ENCODE results near the gene PAXIP1. TPM values are rescaled to one million over a fixed set of nuclear protein-coding genes. Genes with fewer than 3 reads are reported as not detected.

The PAXIP1 gene
- total RNA-seq, 4 donors from 2014 or later = 6.5 to 9.0 (median 7.7) TPM

- H3K27me3 ChIP-seq = peaks cover 0 to 2% (median 0%) of the 10 kb centered on the region in 3 donors
- no peak overlapping the region for H3K27ac ChIP-seq
- DNase-seq (no peak), ATAC-seq (no peak)
- in situ Hi-C loops (cut with MboI; ENCODE audit: low sequenced_read_pairs in 4 of 4) = loop anchor here in 1 of 4 donors (25.0 kb wide), 1 partner anchor 273 kb away; no protein-coding TSS in a partner anchor
- H3K9me3 ChIP-seq = no peaks in the 10 kb centered on the region
- TF ChIP-seq, protein P1, sequence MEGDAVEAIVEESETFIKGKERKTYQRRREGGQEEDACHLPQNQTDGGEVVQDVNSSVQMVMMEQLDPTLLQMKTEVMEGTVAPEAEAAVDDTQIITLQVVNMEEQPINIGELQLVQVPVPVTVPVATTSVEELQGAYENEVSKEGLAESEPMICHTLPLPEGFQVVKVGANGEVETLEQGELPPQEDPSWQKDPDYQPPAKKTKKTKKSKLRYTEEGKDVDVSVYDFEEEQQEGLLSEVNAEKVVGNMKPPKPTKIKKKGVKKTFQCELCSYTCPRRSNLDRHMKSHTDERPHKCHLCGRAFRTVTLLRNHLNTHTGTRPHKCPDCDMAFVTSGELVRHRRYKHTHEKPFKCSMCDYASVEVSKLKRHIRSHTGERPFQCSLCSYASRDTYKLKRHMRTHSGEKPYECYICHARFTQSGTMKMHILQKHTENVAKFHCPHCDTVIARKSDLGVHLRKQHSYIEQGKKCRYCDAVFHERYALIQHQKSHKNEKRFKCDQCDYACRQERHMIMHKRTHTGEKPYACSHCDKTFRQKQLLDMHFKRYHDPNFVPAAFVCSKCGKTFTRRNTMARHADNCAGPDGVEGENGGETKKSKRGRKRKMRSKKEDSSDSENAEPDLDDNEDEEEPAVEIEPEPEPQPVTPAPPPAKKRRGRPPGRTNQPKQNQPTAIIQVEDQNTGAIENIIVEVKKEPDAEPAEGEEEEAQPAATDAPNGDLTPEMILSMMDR (IDR thresholded peaks at IDR 0.05 in 4 of 5, conservative IDR thresholded peaks at IDR 0.05 in 1 of 5) = no peak
- no peak for TF ChIP-seq POLR2A (IDR thresholded peaks at IDR 0.05)
- H3K4me3 ChIP-seq = peak overlapping the region in 3 of 4 donors; percentile 10 to 38 (median 32)
- peaks cover 0 to 3% of the 10 kb centered on the region in 2 donors for H3K4me1 ChIP-seq
- H3K36me3 ChIP-seq = no peaks in the 10 kb centered on the region
- intact Hi-C loops (cut with DNase I; ENCODE audit: low total_unique reads) = loop anchor here (5.0 kb wide), 1 partner anchor 433 kb away; no protein-coding TSS in a partner anchor
Observed at GRCh38 chr7:154914308-154914995, 88.5 kb downstream of the PAXIP1 start.

DNA sequence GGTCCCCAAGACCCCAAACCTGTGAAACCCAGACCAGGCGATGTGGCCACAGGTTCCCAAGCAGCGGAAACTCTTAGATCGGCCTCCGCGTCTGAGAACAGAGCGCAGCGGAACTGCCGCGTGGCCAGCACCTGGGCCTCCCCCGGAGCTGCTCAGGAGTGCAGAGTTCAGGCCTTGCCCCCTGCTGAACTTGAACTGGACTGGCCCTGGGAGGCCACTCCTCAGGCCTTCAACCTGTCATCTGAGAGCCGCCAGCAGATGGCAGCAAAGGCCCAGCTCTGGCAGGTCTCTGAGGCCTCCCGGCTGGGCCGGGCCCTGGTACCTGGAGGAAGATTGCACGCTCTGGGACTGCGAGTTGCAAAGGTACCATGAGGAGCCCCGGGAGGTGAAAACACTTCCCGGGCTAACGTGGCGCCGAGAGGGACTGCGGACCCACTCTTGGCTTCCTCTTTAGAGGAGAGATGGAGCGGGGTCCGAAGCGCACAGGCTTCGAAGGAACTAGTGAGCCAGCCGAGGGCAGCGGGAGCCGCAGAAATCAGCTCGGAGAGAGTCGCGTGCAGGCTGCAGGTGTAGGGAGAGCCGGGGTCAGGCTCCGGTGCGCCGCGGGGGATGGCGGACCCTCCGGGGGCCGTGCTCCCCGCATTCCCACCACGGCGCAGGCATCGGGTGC, 89.2 kb downstream of the PAXIP1 start:
- intact Hi-C loops (cut with DNase I; ENCODE audit: low total_unique reads) (loop anchor here (5.0 kb wide), 1 partner anchor 434 kb away; no protein-coding TSS in a partner anchor), in situ Hi-C loops (cut with MboI; ENCODE audit: low sequenced_read_pairs in 4 of 4) (loop anchor here in 1 of 4 donors (25.0 kb wide), 1 partner anchor 274 kb away; no protein-coding TSS in a partner anchor)
- H3K4me3 ChIP-seq = peak overlapping the region; percentile 10 to 53 (median 35)

DNA sequence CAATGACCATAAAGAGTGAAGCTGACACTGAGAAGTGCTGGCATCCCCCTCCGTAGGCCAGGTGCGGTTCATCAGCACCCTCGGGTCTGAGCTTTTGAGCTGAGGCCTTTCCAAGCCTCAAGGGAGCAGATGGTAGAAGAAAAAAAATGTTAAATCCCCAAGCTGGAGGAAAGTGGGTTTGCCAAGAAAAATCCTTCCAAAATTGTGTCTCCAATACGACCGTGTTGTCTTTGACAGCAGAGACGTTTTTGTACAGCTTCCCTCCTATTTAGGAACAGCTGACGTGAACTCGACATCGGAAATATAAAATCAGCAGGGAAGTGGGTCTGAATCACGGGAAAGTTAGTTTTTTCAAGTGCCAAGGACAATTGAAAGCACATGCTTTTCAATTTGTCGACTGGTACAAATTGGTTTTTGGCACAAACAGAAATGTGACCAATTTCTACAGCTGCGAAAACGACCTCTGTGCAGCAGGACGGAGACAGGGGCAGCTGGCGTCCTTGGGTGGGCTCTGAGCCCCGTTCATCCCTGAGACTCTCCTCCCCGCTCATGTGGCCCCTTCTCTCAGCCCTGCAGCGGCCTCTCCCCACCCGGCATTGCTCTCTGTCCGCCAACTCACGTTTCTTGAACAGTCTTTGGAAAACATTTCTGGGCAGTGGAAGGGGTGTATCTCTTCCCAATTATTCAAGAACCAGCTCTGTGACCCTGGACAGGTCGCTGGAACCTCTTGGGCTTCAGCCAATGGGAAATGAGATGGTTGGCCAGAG, 89.9 kb downstream of the PAXIP1 start:
- no peaks in the 10 kb centered on the region for H3K36me3 ChIP-seq
- TF ChIP-seq, protein P1 (IDR thresholded peaks at IDR 0.05 in 4 of 5, conservative IDR thresholded peaks at IDR 0.05 in 1 of 5) = no peak
- no peak for TF ChIP-seq POLR2A (IDR thresholded peaks at IDR 0.05)
- in situ Hi-C loops (cut with MboI; ENCODE audit: low sequenced_read_pairs in 4 of 4) = loop anchor here in 1 of 4 donors (25.0 kb wide), 1 partner anchor 274 kb away; no protein-coding TSS in a partner anchor
- ATAC-seq = no peak
- peaks cover 0 to 3% of the 10 kb centered on the region in 2 donors for H3K4me1 ChIP-seq
- H3K4me3 ChIP-seq = no peak overlapping the region
- no peak overlapping the region for H3K27ac ChIP-seq
- peaks cover 0 to 2% (median 0%) of the 10 kb centered on the region in 3 donors for H3K27me3 ChIP-seq
- DNase-seq = no peak
- H3K9me3 ChIP-seq = no peaks in the 10 kb centered on the region
- intact Hi-C loops (cut with DNase I; ENCODE audit: low total_unique reads) = loop anchor here (5.0 kb wide), 1 partner anchor 434 kb away; no protein-coding TSS in a partner anchor

More for the DNA sequence above, 89.2 kb downstream of the PAXIP1 start:
- TF ChIP-seq POLR2A (IDR thresholded peaks at IDR 0.05) = no peak
- TF ChIP-seq, protein P1 (IDR thresholded peaks at IDR 0.05 in 4 of 5, conservative IDR thresholded peaks at IDR 0.05 in 1 of 5) = peak; percentile 60 to 93 (median 83)
- H3K27me3 ChIP-seq = peaks cover 0 to 2% (median 0%) of the 10 kb centered on the region in 3 donors
- no peak overlapping the region for H3K27ac ChIP-seq
- DNase-seq (peak; percentile 51 to 63), ATAC-seq (peak; percentile 78 to 84)
- H3K9me3 ChIP-seq = no peaks in the 10 kb centered on the region
- no peaks in the 10 kb centered on the region for H3K36me3 ChIP-seq
- peaks cover 0 to 3% of the 10 kb centered on the region in 2 donors for H3K4me1 ChIP-seq

- intact Hi-C loops (cut with DNase I; ENCODE audit: low total_unique reads) (loop anchor here (5.0 kb wide), 1 partner anchor 435 kb away; no protein-coding TSS in a partner anchor), in situ Hi-C loops (cut with MboI; ENCODE audit: low sequenced_read_pairs in 4 of 4) (loop anchor here in 1 of 4 donors (25.0 kb wide), 1 partner anchor 275 kb away; no protein-coding TSS in a partner anchor)
- Histone ChIP-seq H3K27me3 (peaks cover 0 to 2% (median 0%) of the 10 kb centered on the region in 3 donors), H3K36me3 (no peaks in the 10 kb centered on the region), H3K4me3 (no peak overlapping the region), H3K9me3 (no peaks in the 10 kb centered on the region), H3K27ac (no peak overlapping the region), H3K4me1 (peaks cover 0 to 3% of the 10 kb centered on the region in 2 donors)
- ATAC-seq (no peak), DNase-seq (no peak)
- TF ChIP-seq, protein P1 (IDR thresholded peaks at IDR 0.05 in 4 of 5, conservative IDR thresholded peaks at IDR 0.05 in 1 of 5) = no peak
- no peak for TF ChIP-seq POLR2A (IDR thresholded peaks at IDR 0.05)
Observed at GRCh38 chr7:154911862-154912455, 91.0 kb downstream of the PAXIP1 start.
